Renal pelvis (tissue), 4 donors: Measurements from ENCODE around the gene HSPA4. TPM values are rescaled to one million over a fixed set of nuclear protein-coding genes. Genes with fewer than 3 reads are reported as not detected.
"Not testable (repeated sequence)": the region's sequence is repeated elsewhere in the genome, so short reads cannot be mapped to it uniquely, and the experiment has no call there.

Experiments
- DNase-seq: peaks from one replicate; pipeline ENCODE4 v3.0.0-alpha.2; 2013
- polyA plus RNA-seq, 3 donors: library from polyadenylated mRNA; unstranded; fragments of 120-200 nt; gene quantifications; one replicate each; pipeline ENCODE4 v1.2.1, GENCODE V29; 2013; ENCODE audit not compliant: insufficient read length in 3 of 3

The HSPA4 gene
- polyA plus RNA-seq, 3 donors, result 110 to 138 (median 131) TPM

GRCh38 chr5:133085171-133085570 is 33.4 kb downstream of the HSPA4 start:
- DNase-seq, result not testable (repeated sequence)

- no peak for DNase-seq
These were observed 34.6 kb downstream of the HSPA4 start for GRCh38 chr5:133086366-133086875.

GRCh38 chr5:133088064-133088463 is 36.3 kb downstream of the HSPA4 start:
- no peak for DNase-seq

GRCh38 chr5:133091034-133091433 is 39.2 kb downstream of the HSPA4 start:
- DNase-seq, result no peak

- no peak for DNase-seq
These were observed 54.5 kb downstream of the HSPA4 start for GRCh38 chr5:133106343-133106742.

- no peak for DNase-seq
These were observed 55.2 kb downstream of the HSPA4 start for GRCh38 chr5:133106761-133107572.

- no peak for DNase-seq
These were observed 56.7 kb downstream of the HSPA4 start for GRCh38 chr5:133108481-133108921.

GRCh38 chr5:133109655-133110483 is 58.1 kb downstream of the HSPA4 start:
- no peak for DNase-seq

GRCh38 chr5:133110709-133111108 is 58.9 kb downstream of the HSPA4 start:
- no peak for DNase-seq

- peak; percentile 85 for DNase-seq
These were observed 59.5 kb downstream of the HSPA4 start for GRCh38 chr5:133111299-133111698.

- no peak for DNase-seq
These were observed 60.3 kb downstream of the HSPA4 start for GRCh38 chr5:133112026-133112660.

GRCh38 chr5:133113331-133114061 is 61.7 kb downstream of the HSPA4 start:
- DNase-seq, result no peak

- DNase-seq, result no peak
These were observed 62.5 kb downstream of the HSPA4 start for GRCh38 chr5:133114166-133114932.

- no peak for DNase-seq
These were observed 63.1 kb downstream of the HSPA4 start for GRCh38 chr5:133114933-133115310.

GRCh38 chr5:133116601-133117000 is 64.8 kb downstream of the HSPA4 start:
- no peak for DNase-seq

GRCh38 chr5:133117166-133117911 is 65.5 kb downstream of the HSPA4 start:
- DNase-seq, result no peak

- no peak for DNase-seq
These were observed 66.2 kb downstream of the HSPA4 start for GRCh38 chr5:133117912-133118445.

GRCh38 chr5:133118741-133119140 is 66.9 kb downstream of the HSPA4 start:
- no peak for DNase-seq

GRCh38 chr5:133119233-133119711 is 67.5 kb downstream of the HSPA4 start:
- no peak for DNase-seq
